ENCODE data around the gene TTC31.
A peak's percentile ranks its signal among the peaks of the same experiment; 100 is the strongest.

Gene TTC31

DNA sequence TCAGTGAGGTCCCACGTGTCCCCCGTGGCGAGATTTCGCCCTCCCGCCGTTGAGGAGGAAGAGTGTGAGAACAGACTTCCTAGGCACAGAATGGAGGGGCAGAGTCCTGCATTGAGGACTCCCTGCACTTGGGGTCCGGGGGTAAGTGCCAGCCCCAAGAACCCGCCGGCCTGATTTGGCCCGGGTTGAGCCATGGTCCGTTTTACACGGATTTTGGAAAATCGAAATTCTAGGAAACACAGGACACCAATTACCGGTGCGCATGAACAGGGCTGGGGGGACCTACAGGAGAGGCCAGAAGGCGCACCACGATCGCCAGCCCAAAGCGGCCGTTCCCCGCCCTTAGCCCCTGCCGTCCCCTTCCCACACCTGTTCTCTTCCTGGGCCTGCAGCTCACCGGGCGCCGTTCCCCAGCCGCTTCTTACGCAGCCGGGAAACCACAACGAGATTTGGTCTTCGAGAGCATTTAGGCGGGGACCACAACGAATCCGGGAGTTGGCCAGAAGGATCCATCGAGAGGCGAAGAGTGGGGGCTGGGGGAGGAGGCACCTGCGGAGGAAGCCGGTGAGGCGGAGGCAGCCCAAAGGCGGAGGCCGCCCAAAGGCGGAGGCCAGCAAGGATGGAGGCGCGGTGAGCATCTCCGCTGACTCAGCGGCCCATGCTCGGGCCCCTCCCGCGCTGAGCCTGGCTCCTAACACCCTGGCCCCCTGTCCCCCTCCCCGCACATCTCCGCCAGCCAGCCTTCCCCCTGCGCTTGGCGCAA lies 30.9 kb downstream of the TTC31 start:
- Mint-ChIP-seq H3K36me3 (ENCODE audit: low read depth) (no peaks in the 10 kb centered on the region), H3K4me1 (peaks cover 15% of the 10 kb centered on the region), H3K27ac (no peak overlapping the region), H3K9me3 (peaks cover 14% of the 10 kb centered on the region), H3K27me3 (ENCODE audit: low read depth, poor library complexity) (peaks cover 100% of the 10 kb centered on the region), H3K4me3 (peak overlapping the region; percentile 49)
- DNase-seq: peak; percentile 26
- TF ChIP-seq, protein P1, sequence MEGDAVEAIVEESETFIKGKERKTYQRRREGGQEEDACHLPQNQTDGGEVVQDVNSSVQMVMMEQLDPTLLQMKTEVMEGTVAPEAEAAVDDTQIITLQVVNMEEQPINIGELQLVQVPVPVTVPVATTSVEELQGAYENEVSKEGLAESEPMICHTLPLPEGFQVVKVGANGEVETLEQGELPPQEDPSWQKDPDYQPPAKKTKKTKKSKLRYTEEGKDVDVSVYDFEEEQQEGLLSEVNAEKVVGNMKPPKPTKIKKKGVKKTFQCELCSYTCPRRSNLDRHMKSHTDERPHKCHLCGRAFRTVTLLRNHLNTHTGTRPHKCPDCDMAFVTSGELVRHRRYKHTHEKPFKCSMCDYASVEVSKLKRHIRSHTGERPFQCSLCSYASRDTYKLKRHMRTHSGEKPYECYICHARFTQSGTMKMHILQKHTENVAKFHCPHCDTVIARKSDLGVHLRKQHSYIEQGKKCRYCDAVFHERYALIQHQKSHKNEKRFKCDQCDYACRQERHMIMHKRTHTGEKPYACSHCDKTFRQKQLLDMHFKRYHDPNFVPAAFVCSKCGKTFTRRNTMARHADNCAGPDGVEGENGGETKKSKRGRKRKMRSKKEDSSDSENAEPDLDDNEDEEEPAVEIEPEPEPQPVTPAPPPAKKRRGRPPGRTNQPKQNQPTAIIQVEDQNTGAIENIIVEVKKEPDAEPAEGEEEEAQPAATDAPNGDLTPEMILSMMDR (IDR thresholded peaks at IDR 0.05): no peak

GRCh38 chr2:74514368-74515270 lies 31.7 kb downstream of the TTC31 start, which contains the start of gene TLX2:
Gene TLX2, plus strand, starts transcription at chr2:74514450. Its CDS starts 357 bp downstream, at chr2:74514807.
- Mint-ChIP-seq H3K27ac (no peak within 1 kb of the TSS), H3K4me3 (peak within 1 kb of the TSS; percentile 51), H3K9me3 (peaks cover 14% of the 10 kb centered on the region), H3K4me1 (peaks cover 15% of the 10 kb centered on the region), H3K36me3 (ENCODE audit: low read depth) (no peaks in the 10 kb centered on the region), H3K27me3 (ENCODE audit: low read depth, poor library complexity) (peaks cover 100% of the 10 kb centered on the region)
- DNase-seq: peak; percentile 44
- TF ChIP-seq, protein P1 (IDR thresholded peaks at IDR 0.05): no peak

DNA sequence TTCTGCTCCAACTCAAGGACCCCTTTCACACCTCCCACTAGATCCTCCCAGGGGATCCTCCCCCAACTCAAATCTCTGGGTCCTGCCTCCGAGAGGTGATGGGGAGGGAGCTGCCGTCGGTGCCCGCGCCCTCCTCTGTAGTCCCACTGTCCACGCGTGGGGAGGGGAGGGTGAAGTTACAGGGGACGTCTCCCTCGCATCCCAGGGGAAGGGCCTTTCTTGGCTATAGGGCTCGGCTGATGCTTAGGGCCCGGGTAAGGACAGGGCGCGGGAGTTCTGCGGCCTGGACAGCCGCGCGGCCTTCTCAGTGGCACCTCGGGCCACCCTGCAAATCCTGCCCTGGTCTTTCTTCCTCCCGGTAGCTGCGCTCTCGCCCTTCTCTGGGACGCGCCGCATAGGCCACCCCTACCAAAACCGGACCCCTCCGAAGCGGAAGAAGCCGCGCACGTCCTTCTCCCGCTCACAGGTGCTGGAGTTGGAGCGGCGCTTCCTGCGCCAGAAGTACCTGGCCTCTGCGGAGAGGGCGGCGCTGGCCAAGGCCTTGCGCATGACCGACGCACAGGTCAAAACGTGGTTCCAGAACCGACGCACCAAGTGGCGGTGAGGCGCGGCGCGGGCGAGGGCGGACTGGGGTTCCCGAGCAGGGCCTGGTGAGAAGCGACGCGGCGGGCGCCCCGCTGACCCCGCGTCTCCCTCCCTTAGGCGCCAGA lies 32.5 kb downstream of the TTC31 start:
- no peaks in the 10 kb centered on the region for H3K36me3 Mint-ChIP-seq (ENCODE audit: low read depth)
- peaks cover 14% of the 10 kb centered on the region for H3K9me3 Mint-ChIP-seq
- no peak overlapping the region for H3K27ac Mint-ChIP-seq
- peak overlapping the region; percentile 51 for H3K4me3 Mint-ChIP-seq
- DNase-seq: peak; percentile 46
- TF ChIP-seq, protein P1 (IDR thresholded peaks at IDR 0.05): no peak
- peaks cover 100% of the 10 kb centered on the region for H3K27me3 Mint-ChIP-seq (ENCODE audit: low read depth, poor library complexity)
- peaks cover 15% of the 10 kb centered on the region for H3K4me1 Mint-ChIP-seq

DNA sequence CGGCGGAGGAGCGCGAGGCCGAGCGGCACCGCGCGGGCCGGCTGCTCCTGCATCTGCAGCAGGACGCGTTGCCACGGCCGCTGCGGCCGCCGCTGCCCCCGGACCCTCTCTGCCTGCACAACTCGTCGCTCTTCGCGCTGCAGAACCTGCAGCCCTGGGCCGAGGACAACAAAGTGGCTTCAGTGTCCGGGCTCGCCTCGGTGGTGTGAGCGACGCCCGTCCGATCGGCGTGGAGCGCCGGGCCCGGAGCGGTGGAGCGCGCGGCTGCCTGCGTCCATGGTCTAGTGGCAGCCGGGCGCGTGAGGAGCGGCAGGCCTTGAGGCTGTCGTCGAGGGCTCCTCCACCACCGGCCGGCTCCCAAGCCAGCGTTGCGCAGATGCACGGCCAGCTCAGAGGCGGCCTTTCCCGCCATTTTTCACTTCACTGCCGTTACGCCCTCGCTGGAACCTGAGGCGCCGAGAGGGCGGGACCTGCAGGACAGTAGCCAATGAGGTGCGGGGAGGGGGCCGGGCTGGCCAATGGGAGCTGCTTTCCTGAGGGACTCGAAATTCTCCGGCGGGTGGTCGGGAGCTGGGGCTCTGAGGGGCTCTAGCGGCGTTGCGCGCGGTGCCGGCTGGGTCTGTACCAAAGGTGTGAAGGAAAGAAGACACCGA lies 33.2 kb downstream of the TTC31 start:
- TF ChIP-seq, protein P1 (IDR thresholded peaks at IDR 0.05): no peak
- Mint-ChIP-seq H3K27ac (no peak overlapping the region), H3K4me1 (peaks cover 15% of the 10 kb centered on the region), H3K9me3 (peaks cover 14% of the 10 kb centered on the region), H3K4me3 (peak overlapping the region; percentile 25), H3K27me3 (ENCODE audit: low read depth, poor library complexity) (peaks cover 100% of the 10 kb centered on the region), H3K36me3 (ENCODE audit: low read depth) (no peaks in the 10 kb centered on the region)
- DNase-seq: peak; percentile 73

DNA sequence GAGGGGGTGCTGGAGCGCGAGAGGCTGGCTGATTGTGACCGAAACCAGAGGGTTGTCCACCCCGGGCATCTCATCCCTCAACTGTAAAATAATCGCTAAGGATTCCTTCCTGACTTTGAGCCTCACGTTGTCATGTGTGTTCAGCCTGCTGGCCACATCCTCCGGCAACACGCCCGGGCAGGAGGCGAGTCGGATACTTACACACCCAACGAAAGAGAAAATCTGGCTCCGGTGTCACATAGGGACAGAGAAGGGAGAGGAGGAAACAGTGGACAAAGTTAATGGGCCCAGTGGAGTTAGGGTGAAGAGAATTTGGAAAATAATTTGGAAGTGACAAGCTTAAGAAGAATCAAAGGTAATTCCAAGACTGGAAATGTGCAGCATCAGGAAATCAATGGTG lies 33.8 kb downstream of the TTC31 start:
- Mint-ChIP-seq H3K36me3 (ENCODE audit: low read depth) (no peaks in the 10 kb centered on the region), H3K27me3 (ENCODE audit: low read depth, poor library complexity) (peaks cover 100% of the 10 kb centered on the region), H3K4me3 (no peak overlapping the region), H3K27ac (no peak overlapping the region), H3K9me3 (peaks cover 10% of the 10 kb centered on the region), H3K4me1 (peaks cover 15% of the 10 kb centered on the region)
- DNase-seq: no peak
- TF ChIP-seq, protein P1 (IDR thresholded peaks at IDR 0.05): no peak

Data from nephron progenitor cell (in vitro differentiated cells).